Measurements from ENCODE around the gene HLA-DMA.

Gene HLA-DMA

DNA sequence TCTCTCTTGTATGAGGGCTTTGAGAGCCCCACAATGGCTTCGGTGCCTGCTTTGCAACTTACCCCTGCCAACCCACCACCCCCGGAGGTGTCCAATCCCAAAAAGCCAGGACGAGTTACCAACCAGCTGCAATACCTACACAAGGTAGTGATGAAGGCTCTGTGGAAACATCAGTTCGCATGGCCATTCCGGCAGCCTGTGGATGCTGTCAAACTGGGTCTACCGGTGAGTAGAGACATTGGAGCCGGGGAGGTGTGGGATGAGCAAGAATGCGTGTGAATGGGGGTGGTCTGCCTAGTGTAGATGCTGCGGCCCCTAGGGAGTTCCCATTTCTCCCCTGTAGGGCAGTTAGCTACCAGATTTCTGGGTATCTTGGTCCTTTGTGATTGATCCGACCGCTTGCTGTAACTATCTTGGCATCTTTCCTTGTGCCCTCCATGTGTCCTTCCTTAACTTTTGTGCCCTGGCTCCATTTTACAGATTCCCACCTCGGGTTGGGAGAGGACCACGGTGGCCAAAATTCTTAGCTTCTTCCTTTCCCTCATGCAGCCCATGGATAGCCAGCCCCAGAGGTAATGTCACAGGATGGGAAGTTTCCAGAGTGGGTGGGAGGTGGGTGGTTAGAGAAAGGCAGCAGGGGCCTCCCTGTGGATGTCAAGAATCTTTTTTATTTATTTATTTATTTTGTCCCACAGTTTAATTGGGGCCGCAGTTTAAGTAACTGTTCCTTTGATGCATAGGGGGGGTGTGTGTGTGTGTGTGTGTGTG is 21.8 kb upstream of the HLA-DMA start:
- no peak for DNase-seq

DNA sequence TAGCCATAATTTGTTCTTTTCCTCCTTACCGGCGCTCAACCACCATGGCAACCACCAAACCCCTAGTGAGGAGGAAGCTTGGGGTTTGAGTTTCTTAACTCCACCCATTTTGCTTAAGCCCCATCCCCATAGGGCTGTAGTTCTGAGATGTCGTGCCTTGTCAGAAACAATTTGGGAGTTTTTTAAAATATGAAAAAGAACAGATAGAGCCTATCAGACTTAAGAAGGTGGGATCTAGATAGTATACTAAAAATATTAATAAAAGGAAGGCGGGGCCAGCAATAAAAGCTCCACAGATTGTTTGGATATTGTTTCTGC is 21.1 kb upstream of the HLA-DMA start:
- peak; percentile 79 for DNase-seq

DNA sequence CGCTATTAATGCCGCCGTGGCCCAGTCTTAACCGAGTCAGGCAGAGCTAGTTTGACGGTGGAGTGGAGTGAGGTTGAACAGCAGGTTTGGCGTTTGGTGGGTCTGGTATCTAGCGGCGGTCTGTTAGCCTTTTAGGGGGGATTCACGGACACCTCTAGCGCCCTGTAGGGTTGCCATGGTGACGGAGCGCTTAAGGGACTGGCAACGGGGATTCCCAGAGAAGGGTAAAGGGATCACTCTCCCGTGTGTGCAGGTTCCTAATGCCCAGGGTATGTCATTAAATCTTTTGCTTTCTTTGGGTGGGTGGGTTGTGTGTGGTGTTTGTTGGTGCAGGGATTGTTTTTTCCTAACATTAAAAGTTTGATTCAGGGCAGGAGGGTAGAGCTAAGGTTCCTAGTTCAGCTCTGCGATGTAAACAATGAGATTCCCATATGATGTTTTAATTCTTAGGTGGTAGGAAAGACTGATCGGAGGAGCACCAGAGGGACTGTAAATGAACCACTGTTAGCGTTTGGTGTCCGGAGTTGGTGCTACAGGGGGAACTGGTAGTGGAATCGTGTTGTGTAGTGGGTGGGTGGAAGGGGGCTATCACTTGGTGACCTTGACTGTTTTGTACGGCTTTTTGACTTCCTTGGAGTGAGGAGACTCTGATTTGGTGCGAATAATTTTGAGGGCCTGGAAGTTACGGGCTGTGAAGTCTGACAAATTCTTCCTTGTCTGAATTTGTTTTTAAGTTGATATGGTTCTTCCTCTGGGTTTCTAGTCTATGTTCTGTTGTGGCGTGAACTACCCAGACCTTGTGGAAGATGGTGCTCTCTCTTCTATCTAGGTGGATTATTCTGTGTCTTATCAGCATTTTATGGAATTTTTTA is 20.5 kb upstream of the HLA-DMA start:
- peak; percentile 75 for DNase-seq

DNA sequence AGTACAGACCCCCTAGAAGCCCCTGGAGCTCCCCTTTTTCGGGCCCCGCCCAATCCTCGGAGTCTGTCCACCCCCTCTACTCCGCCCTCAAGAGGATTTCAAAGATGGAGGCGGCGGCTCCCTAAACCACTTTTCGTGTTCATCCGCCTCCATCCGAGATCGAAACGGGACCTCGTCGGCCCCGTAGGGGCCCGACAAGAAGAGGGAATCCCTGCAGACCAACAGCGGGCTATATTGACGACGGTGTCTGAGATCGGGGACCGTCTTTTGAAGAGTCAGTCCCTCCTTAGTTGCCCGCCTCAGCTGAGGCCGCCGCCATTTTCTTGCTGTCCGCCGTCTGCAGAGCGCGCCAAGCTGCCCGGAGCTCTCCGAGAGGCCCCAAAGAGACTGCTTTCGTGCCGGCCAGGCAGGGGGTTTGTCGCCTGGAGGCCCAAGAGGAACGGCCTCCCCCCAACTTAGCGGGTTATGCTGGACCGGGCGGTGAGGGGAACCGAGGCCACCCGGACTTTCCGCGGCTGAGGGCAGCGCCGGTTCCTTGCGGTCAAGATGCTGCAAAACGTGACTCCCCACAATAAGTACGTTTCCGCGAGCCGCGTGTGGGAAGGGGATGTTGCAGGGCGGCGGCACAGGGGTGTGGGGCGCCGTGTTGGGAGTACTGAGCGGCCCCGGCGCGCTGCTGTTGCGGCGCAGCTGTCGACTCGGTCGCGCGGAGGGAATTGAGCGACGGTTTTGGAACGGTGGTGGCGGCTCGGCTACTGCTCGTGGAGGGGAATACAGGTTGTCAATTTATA is 19.7 kb upstream of the HLA-DMA start:
- DNase-seq: peak; percentile 57

DNA sequence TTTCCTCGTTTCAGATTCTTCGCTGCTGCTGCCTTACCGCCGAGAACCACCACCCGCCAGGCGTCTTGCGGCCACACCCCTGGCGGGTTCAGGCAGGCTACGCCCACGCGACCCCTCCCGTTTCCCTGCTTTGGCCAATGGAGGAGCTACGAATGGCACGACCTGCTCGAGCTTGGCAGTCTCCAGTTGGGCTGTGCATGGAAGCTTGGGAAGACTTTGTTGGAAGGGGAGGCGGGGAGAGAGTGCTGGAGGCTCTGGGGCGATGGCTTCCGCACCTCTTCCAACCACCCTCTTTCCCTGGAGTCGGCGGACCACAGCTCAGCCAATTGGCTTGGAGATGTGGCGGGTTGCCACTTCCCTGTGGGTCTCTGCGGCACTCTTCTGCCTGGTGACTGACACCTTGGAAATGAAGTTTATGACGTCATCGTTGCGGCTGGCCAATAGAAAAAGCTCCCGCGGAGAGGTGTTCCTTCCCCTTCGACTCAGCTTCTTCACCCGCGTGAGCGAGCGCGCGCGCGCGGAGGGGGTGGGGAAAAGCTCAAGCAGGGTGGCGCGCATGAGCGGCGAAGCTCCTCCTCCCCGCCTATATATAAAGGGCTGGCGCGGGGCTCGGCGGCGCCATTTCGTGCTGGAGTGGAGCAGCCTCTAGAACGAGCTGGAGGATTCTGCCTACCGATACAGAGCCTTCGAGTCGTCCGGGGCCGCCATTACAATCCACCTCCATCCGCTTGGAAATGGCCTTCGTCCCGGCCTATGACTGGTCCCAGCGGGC is 18.9 kb upstream of the HLA-DMA start:
- peak; percentile 99 for DNase-seq

DNA sequence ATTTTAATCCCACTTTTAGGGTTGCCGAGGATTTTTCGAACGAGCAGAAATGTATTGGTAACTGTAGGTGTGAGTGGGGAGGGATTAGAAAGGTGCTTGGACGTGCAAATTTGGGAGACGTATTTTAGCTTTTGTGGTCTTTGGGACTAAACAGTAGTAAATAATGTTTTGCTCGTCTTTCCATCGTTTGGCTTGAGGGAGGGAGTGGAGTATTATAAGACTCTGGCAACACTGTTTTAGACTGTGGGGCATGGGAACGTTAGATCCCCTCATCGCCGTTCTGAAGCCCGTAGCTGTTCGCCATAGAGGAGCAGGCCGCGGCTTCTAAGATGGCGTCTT is 18.3 kb upstream of the HLA-DMA start:
- no peak for DNase-seq

DNA sequence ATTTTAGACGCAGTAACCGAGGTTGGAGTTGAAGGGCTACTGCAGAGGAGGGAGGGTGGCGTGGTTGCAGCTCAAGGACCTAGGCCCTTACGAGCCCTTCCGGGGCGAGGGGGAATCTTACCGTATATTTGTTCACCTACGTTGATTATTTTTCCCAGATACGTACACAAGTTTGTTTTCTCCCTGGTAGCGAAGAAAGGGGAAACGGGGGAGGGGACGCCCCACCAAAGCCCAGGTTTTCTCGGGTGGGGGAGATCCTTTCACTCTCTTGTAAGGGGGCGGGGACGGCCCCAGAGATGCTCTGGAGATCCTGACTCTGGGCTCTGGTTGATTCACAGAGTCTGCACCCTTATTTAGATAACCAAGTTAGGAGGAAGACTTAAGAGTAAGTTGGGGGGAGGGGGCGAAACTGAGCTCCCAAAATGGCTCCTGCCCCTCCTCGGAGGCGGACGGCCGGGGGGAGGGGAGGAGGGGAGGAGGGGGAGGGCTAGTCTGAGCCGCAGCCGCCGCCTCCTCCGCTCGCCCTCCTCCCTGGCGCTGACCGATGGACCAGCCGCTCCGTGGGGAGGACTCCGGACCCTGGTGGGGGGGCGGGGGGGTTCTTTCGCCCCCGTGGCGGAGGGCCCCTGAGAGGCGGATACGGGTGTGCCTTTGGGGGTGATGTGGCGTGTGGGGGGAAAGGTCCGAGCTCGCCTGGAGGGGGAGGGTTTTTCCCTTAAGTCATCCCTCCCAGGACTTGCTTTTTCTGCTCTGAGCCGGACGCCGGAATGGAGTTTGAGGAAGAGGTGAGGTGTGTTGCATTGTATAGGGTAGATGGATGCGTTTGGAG is 17.7 kb upstream of the HLA-DMA start:
- peak; percentile 93 for DNase-seq

DNA sequence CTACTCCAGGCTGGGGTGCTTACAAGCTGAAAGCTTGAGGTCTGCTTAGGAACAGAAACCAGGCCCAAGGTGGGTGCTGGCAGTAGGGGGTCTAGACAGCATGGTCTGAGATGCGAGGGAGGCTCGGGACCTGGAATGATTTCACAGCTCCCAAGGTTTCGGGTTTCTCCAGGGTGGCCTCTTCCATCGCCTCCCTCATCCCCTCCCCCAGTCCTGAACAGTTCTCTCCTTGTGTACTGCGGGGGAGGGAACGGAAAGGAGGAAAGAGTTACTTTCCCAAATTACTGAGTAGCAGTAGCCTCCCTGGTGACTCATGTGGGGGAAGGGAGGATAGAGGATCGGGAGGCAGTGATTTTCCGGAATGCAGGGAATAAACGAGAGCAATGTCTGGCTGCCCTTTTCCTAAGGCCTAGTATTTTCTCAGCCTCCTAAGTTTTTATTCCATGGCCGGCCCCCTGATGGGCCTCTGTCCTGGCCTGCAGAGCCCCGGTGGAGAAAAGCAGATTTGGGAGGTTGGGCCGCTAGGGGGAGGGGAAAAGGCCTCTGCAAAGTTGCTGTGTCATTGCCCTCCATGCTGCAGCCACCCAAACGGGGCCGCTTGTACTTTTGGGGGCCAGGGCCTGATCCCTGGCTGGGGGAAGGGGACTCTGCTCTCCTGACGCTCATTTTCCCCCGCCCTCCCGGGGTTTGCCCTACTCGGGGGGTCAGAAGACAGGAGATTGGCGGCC is 17.0 kb upstream of the HLA-DMA start:
- DNase-seq: peak; percentile 95

DNA sequence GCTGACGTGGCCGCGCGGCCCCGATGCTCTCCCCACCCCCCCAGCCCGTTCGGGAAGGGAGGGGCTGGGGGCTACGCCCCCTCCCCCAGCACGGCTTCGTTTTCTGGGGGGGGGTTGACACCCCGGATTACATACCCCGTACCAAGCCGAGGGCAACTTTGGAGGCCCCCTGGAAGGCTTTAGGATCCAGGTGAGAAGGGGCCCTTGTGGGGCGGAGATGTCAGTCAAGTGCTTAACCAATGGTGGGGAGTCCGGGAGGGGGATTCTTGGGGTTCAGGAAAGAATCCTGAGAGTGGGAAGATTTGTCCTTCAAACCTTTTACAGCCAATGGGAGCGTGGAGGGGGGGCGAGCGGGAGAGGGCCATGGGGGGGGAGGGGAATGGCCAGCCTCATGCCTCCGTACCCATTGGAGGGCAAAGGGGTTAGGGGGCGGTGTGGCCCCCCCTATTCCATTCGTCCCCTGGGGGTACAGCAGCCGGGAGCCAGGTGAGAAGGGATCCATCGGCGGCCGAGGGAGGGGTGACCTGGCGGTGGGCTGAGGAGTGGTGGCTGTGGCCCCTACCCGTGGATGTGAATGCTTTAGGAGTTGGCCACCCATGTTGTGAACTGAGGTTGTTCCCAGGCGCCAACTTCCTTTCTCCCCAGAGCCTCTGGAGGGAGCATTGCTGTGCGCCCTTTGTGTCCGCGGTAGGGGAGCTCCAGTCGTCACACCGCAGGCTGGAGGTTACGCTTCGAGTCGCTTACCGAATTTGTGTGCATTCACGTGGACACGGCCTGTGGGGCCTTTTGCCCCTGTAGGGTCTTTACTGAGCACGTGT is 16.2 kb upstream of the HLA-DMA start:
- peak; percentile 93 for DNase-seq

DNA sequence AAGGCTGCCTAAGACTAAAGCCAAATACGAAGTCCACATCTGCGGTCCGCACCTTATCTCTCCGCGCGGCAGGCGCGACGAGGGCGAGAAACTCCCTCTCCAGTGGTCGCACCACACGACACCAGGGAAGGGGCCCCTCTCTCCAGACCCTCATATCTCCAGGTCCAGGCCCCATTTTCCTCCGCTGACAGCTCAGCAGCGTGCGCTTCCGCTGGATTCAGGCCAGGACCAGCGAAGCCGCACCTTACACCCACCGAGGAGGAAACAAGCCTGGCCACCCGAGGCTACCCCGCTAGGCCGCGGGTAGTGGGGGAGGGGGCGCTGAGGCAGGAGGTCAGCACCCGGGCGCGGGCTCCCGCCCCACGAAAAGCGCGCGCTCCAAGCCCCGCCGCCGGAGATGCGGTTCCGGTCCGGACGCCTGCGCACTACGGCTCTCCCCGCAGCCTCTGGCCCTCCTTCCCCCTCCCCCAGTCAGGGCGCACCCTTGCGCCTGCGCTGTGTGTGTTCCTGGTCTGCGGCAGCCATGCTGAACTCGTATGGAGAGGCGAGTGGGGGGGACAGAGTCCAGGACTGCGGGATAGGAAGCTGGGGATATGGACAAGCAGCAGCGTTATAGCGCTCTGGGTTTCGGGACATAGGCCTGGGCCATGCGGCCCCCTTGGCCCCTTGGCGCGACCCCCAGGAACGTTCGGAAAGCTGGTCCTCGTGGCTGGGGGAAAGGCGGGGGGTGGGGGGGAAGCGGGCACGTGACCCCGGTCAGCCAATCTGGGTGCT is 15.4 kb upstream of the HLA-DMA start, which contains the start of gene BRD2:
BRD2 (plus strand) TSS at position 502 of the 774 bp plus-strand sequence. CDS start 4,305 bp downstream, outside the sequence.
- peak; percentile 98 for DNase-seq

DNA sequence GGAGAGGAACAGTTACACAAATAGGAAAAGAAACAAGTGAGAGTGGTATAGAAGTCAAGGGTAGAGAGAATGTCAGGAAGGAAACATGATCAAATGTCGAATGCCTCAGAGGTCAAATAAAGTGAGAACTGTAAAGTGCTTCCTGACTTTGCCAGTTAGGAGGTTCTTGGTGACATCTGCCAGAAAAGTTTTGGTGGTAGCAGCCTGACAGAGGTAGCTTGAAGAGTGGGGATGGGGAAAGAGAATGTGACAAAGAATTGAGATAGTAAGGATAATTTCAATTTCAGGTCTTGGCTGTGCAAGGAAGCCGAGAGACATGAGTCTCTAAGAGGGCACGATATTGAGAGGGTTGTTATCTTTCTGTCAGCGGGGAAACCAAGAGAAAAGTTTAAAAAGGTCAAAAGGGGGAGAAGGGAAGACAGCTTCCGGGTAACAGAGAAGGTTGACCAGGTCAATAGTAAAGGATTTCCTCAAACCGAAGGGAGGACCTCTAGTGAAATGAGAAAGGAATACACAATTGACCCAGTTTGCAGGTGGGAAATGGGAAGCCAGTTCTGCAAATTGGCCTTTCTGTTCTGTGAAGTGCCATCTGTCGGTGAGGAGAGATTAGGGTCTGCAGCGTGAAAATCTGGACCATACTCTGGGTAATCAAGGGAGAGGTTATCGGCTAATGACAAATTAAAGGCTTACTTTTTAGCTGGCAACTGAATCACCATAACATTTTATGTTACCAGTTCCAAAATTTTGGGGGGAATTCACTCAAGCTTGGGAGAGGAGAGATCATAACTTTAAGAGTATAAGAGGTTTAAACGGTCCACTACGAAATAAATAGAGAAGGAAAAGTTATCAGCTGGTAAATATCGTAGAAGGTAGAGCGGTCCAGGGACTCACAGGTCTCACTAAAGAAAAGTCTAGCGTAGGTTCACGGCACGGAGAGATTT is 14.5 kb upstream of the HLA-DMA start:
- DNase-seq: peak; percentile 84

DNA sequence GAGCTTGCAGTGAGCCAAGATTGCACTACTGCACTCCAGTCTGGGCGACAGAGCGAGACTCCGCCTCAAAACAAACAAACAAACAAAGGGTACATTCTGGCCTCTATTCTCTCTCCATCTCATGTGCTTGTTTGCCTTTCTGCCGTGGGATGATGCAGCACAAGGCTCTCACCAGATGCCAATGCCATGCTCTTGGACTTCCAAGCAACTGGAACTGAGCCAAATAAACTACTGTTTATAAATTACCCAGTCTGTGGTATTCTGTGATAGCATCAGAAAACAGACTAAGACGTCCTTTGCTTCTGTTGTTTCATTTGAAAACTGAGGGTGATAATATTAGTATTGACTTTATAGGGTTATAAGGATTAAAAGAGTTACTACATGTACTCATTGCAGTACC is 11.9 kb upstream of the HLA-DMA start:
- no peak for DNase-seq

DNA sequence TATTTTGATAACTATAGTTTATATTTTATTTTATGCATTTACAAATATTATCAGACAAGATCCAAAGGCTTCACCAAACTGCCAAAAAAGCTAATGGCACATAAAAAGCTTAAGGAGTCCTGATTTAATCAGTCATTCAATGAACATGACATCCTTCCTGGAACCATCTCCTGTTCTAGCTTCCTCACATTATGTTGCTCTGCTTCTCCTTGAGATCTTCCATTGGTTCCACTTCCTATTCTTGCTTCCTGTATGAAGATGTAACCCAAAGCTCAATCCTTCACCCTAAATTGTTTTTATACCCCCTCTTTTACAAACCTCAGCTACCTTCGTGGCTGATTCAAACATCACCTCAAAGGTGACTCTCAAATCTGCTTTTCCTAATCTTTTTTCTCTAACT is 11.0 kb upstream of the HLA-DMA start:
- DNase-seq: no peak

DNA sequence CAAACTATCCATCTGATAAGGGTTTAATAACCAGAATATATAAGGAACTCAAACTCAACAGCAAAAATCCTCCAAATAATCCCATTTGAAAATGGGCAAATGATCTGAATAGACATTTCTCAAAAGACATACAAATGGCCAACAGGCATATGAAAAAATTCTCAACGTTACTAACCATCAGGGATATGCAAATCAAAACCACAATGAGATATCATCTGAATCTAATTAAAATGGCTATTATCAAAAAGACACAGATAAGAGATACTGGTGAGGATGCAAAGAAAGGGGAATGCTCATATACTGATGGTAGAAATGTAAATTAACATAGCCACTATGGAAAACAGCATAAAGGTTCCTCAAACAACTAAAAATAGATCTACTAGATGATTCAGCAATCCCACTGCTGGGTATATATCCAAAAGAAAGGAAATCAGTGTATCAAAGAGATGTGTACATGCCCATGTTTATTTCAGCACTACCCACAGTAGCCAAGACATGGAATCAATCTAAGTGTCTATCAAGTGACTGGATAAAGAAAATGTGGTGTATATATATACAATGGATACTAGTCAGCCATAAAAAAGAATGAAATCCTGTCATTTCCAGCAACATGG is 9.4 kb upstream of the HLA-DMA start:
- DNase-seq: no peak

DNA sequence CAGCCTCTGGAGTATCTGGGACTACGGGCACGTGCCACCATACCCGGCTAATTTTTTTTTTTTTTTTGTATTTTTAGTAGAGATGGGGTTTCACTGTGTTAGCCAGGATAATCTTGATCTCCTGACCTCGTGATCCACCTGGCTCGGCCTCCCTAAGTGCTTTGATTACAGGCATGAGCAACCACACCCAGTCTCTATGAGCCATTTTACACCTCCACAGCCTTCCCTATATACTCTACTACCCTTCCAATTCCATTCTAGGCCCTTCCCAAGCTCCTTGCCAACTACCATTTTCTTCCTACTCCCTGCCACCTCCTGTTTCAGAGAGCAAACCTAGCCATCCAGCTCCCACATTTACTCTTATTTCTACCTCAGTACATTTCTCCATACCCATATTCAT is 7.7 kb upstream of the HLA-DMA start:
- DNase-seq: no peak

DNA sequence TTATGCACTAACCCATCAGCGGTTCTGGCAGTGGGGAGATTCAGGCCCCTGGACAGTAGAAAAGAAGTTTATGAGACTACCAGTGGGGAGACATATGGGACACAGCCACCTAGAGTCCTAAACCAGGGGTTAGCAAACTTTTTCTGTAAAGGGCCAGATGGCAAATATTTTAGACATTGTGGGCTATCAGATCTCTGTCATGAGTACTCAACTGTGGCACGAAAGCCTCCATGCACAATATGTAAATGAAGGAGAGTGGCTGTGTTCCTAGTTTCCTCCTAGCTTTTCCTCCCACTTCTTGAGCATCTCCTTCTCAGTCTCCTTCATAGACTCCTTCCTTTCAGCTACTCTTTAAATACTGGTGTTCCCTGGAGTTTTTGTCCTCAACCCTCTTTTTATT is 3.3 kb upstream of the HLA-DMA start:
- no peak for DNase-seq

DNA sequence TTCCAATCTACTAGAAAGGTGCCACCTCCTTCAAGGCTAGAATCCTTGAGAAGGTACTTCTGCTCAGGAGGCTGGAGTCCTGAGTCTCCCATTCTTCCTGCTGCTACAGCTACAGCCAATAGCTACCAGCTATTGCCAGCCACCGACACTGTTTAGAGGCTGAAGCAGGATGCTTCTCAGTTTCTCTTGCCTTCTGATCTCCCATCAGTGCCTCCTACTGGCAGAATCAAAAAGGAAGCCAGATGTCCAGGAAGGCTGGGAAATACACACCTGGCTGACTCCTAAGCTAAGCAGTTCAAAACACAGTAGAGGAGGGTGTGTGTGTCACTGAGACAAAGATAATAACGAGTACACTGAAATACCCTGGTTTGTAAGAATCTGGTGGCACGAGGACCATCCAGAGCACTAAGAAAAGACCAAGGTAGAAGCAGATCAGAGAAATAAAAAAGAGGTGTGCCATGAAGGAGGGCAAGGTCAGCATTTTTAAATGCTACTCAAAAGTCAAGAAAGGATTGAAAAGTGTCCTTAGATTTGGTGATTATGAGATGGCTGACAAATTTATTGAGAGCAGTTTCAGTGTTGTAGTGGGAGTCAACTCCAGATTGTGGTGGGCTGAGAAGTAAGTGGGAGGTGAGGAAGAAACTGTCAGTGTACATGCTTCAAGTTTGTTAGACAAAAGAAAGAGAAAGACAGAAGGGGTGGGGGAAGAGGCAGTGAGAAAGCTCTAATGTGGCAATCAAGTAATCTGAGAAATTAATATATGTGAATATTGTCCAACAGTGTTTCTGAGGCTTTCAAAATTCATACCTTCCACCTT is 2.3 kb upstream of the HLA-DMA start:
- peak; percentile 49 for DNase-seq
